Measurements from ENCODE around the gene FAF1.
"Not testable (repeated sequence)": the region's sequence is repeated elsewhere in the genome, so short reads cannot be mapped to it uniquely, and the experiment has no call there.

The FAF1 gene

DNA sequence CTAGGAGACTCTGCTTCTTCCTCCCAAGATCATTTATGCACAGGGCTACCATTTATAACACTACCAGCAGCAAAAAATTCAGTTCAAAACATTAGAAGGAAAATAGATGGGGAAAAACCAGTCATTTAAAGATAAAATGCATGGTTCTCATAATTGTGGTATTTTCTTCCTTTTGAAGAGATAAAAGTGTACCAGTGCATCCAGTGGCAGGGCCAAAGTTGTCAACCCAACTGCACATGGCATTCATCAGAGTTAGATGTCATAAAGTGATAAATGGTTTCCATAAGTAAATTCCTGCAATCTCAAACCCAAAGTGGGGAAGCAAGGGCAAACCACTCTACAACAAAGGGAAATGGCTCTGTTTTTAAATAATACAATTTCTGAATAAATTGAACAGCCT lies 417.7 kb downstream of the FAF1 start:
- H3K36me3 Mint-ChIP-seq (ENCODE audit: low read depth) = no peaks in the 10 kb centered on the region
- no peak overlapping the region for H3K4me3 Mint-ChIP-seq
- H3K27me3 Mint-ChIP-seq (ENCODE audit: low read depth) = no peaks in the 10 kb centered on the region
- TF ChIP-seq, protein P1, sequence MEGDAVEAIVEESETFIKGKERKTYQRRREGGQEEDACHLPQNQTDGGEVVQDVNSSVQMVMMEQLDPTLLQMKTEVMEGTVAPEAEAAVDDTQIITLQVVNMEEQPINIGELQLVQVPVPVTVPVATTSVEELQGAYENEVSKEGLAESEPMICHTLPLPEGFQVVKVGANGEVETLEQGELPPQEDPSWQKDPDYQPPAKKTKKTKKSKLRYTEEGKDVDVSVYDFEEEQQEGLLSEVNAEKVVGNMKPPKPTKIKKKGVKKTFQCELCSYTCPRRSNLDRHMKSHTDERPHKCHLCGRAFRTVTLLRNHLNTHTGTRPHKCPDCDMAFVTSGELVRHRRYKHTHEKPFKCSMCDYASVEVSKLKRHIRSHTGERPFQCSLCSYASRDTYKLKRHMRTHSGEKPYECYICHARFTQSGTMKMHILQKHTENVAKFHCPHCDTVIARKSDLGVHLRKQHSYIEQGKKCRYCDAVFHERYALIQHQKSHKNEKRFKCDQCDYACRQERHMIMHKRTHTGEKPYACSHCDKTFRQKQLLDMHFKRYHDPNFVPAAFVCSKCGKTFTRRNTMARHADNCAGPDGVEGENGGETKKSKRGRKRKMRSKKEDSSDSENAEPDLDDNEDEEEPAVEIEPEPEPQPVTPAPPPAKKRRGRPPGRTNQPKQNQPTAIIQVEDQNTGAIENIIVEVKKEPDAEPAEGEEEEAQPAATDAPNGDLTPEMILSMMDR (IDR thresholded peaks at IDR 0.05; ENCODE audit: unreplicated experiment in 3 of 3) = no peak
- H3K4me1 Mint-ChIP-seq = no peaks in the 10 kb centered on the region
- H3K9me3 Mint-ChIP-seq = no peaks in the 10 kb centered on the region
- H3K27ac Mint-ChIP-seq = no peak overlapping the region

DNA sequence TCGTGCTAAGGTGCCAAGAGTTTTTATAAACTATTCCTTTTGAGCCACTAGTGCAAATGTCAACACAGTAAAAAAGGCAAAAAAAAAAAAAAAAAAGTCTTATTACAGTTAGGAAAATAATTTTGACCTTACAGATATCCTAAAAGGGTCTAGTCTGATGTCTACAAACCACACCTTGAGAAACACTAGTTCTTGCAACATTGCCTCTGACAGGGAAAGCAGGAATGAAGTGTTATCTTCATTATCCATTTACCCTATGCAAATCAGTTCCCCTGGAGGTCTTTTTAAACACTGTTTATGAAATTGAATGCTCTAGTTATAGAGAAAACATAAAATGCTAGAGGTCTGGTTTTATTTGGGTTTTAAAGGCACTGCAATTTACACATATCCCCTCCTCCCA lies 421.6 kb downstream of the FAF1 start:
- TF ChIP-seq, protein P1 (IDR thresholded peaks at IDR 0.05; ENCODE audit: unreplicated experiment in 3 of 3) = no peak
- no peak overlapping the region for H3K4me3 Mint-ChIP-seq
- no peak overlapping the region for H3K27ac Mint-ChIP-seq
- no peaks in the 10 kb centered on the region for H3K36me3 Mint-ChIP-seq (ENCODE audit: low read depth)
- H3K9me3 Mint-ChIP-seq = no peaks in the 10 kb centered on the region
- no peaks in the 10 kb centered on the region for H3K27me3 Mint-ChIP-seq (ENCODE audit: low read depth)
- H3K4me1 Mint-ChIP-seq = no peaks in the 10 kb centered on the region

DNA sequence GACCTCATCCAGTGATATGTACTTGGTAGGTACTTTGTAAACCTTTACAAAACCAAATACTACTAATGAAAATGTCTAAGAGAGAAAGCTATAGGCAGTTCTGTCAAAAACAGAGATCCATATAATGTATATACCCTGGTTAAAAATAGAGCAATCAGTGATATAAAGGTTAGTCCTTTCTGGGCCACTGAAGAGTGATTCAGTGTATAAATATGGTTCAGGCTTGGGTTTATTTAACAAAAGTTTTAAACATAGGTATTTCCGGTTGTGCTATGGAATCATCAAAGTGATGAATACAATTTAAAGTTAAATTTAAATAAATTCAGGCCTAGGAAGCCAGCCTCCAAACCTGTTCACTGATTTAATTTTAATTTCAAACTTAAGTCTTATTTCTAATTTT lies 428.5 kb downstream of the FAF1 start:
- Mint-ChIP-seq H3K27ac (no peak overlapping the region), H3K9me3 (no peaks in the 10 kb centered on the region), H3K36me3 (ENCODE audit: low read depth) (peaks cover 4% of the 10 kb centered on the region), H3K4me3 (no peak overlapping the region), H3K4me1 (no peaks in the 10 kb centered on the region), H3K27me3 (ENCODE audit: low read depth) (no peaks in the 10 kb centered on the region)
- TF ChIP-seq, protein P1 (IDR thresholded peaks at IDR 0.05; ENCODE audit: unreplicated experiment in 3 of 3) = no peak

DNA sequence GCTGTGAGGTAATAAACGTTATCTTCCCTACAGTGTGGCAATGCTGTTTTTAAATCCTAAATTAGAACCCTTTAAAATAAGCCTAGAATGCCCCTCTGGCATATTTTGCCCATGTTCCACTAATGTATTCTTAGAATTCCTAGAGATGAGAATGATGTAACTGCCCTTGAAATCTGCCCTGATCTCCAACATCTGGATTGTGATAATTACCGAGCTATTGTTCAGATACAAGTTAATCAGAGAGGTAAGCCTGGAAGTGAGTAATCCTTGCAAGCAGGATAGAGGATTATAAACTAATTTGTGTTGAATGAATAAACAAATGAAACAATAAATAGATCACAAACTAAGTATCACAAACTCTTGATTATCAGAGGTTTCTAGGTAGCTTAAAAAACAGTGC lies 429.0 kb downstream of the FAF1 start:
- no peaks in the 10 kb centered on the region for H3K4me1 Mint-ChIP-seq
- TF ChIP-seq, protein P1 (IDR thresholded peaks at IDR 0.05; ENCODE audit: unreplicated experiment in 3 of 3) = no peak
- peaks cover 4% of the 10 kb centered on the region for H3K36me3 Mint-ChIP-seq (ENCODE audit: low read depth)
- no peak overlapping the region for H3K4me3 Mint-ChIP-seq
- H3K27ac Mint-ChIP-seq = no peak overlapping the region
- H3K27me3 Mint-ChIP-seq (ENCODE audit: low read depth) = no peaks in the 10 kb centered on the region
- H3K9me3 Mint-ChIP-seq = no peaks in the 10 kb centered on the region

- no peaks in the 10 kb centered on the region for H3K27me3 Mint-ChIP-seq (ENCODE audit: low read depth)
Measured at GRCh38 chr1:50529510-50529909, 430.6 kb downstream of the FAF1 start.

DNA sequence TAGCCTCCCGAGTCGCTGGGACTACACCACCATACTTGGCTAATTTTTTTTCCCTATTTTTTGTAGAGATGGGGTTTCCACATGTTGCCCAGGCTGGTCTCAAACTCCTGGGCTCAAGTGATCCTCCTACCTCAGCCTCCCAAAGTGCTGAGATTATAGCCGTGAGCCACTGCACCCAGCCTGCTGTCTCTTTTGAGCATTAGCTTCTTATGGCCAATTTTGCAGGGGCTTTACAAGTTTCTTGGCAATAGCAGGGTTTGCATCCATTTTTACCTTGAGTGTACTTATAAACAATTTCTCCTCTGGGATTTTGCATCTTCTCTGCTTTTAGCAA lies 432.1 kb downstream of the FAF1 start:
- H3K36me3 Mint-ChIP-seq (ENCODE audit: low read depth) = peaks cover 21% of the 10 kb centered on the region
- not testable (repeated sequence) for H3K27ac Mint-ChIP-seq; H3K4me1 Mint-ChIP-seq; H3K27me3 Mint-ChIP-seq (ENCODE audit: low read depth); H3K4me3 Mint-ChIP-seq; H3K9me3 Mint-ChIP-seq

More at GRCh38 chr1:50529510-50529909, 430.6 kb downstream of the FAF1 start:
- Mint-ChIP-seq H3K4me3 (no peak overlapping the region), H3K27ac (no peak overlapping the region), H3K36me3 (ENCODE audit: low read depth) (peaks cover 10% of the 10 kb centered on the region), H3K9me3 (no peaks in the 10 kb centered on the region), H3K4me1 (no peaks in the 10 kb centered on the region)
- TF ChIP-seq, protein P1 (IDR thresholded peaks at IDR 0.05; ENCODE audit: unreplicated experiment in 3 of 3) = no peak

All from nephron (organoid).